Dedifferentiated amniotic fluid mesenchymal stem cell (primary cell): Measurements from ENCODE around the gene GABBR2.
"Not testable (repeated sequence)": the region's sequence is repeated elsewhere in the genome, so short reads cannot be mapped to it uniquely, and the experiment has no call there.

Experiments
- DNase-seq: peaks from one replicate; pipeline ENCODE4 v3.0.0-alpha.2; 2016; ENCODE audit errors: extremely low spot score

Gene GABBR2

DNA sequence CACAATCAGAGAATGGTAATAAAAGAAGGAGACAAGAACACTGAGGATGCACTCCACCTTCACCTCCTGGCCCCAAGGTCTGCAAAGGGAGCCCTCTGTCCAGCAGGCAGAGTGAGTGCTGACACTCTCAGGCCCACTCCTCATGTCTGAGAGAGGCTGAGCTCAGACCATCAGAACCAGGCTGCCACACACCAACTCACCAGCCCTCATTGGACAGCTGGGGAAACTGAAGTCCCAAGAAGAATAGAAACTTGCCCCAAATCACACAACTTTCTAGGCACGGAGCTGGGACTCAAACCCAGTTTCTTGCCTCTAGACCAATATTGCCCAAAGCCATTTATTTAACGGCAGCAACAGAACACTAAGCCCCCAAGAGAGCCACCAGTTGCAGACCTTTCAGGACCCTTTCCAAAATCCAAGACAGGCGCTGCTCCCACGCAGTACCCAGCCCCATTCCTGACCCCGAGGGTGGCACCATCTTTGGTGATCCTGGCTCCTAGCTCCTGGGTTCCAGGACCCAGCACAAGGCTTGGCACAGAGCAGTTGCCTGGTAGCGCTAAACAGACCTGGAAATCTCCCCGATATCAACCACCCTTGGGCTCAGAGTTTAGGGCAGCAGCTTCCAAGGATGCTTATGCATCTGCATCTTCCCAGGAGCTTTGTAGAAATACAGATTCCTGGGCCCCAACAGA is 192.4 kb downstream of the GABBR2 start:
- DNase-seq = no peak

DNA sequence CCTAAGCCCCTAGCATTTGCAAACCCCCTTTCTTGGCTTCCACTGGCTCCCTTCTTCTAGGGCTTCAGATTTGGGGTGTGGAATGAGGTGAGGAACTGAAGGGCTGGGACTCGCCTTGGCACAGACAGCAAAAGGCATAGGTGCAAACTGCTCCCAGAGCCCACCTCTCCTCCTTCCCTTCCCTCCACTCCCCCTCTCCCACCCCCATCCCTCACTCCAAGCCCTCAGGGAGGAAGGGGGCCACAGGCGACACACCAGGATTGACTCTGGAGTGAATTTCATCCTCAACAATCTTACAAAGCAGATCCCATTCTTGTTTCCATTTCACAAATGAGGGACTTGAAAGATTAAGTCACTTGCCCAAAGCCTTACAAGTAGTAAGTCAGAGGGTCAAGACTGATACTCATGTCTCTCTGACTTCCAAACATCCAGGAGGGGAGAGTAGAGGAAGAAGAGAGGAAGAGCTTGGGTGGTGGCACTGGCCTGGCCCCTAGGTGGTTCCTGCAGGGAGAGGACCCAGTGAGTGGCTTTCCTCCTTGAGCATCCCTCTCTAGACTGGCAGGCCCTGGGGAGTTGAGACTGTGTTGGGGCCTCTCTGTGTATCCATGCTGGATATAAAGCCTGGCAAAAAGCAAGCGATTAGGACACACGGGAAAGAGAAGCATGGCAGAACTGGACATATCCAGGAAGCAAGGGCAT is 193.1 kb downstream of the GABBR2 start:
- DNase-seq = no peak

DNA sequence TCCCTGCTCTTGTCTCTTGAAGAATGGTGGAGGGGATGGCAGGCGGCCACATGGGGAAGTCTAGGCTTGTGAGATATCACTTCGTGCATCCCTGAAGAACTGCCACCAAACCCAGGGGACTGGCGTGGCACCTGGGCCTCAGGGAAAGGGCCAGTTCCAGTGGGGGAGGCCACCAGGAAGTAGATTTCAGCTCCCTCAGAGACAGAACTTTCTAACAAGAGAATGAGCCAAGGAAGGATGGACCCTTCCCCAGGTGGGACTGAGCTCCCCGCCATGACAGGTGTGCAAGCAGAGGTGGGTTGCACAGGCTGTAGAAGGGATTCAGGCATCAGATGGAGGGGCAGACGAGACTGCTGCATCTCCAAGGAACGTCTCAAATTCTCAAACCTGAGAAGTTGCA is 193.9 kb downstream of the GABBR2 start:
- DNase-seq = no peak

DNA sequence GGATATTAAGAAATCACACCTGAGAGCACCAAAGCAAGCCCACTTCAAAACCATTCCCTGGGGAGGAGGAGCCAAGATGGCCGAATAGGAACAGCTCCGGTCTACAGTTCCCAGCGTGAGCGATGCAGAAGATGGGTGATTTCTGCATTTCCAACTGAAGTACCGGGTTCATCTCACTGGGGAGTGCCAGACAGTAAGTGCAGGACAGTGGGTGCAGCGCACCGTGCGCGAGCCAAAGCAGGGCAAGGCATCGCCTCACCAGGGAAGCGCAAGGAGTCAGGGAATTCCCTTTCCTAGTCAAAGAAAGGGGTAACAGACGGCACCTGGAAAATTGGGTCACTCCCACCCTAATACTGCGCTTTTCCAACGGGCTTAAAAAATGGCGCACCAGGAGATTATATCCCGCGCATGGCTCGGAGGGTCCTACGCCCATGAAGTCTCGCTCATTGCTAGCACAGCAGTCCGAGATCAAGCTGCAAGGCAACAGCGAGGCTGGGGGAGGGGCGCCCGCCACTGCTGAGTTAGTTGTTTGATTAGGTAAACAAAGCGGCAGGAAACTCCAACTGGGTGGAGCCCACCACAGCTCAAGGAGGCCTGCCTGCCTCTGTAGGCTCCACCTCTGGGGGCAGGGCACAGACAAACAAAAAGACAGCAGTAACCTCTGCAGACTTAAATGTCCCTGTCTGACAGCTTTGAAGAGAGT is 200.4 kb downstream of the GABBR2 start:
- not testable (repeated sequence) for DNase-seq

DNA sequence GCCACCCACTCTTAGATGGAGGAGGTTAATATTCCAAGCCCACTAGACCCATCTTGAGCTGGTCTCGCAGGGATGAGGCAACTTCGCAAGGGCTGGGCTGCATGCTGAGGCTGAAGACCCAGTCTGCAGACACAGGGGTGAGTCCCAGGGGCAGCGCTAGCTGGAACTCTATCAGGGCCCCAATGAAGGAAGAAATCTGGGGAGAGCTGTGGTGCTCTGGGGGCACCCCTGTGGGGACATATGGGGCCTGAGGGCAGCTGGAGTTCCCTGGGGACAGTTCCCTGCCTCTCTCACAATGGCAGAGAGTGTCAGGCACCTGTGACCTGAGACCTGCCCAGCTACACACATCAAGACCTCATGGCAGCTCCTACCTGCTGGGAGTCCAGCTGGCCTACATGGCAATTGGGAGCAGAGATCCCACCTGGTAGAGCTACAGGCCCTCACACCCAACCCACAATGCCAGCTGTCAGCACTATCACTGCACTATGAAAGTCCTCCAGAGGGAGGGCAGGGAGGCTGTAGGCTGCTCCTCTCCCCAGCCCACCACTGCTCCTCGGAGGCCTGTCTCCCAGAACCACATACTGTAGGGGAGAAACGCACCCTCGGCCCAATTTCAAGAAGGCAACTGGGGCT is 202.2 kb downstream of the GABBR2 start:
- DNase-seq = no peak

DNA sequence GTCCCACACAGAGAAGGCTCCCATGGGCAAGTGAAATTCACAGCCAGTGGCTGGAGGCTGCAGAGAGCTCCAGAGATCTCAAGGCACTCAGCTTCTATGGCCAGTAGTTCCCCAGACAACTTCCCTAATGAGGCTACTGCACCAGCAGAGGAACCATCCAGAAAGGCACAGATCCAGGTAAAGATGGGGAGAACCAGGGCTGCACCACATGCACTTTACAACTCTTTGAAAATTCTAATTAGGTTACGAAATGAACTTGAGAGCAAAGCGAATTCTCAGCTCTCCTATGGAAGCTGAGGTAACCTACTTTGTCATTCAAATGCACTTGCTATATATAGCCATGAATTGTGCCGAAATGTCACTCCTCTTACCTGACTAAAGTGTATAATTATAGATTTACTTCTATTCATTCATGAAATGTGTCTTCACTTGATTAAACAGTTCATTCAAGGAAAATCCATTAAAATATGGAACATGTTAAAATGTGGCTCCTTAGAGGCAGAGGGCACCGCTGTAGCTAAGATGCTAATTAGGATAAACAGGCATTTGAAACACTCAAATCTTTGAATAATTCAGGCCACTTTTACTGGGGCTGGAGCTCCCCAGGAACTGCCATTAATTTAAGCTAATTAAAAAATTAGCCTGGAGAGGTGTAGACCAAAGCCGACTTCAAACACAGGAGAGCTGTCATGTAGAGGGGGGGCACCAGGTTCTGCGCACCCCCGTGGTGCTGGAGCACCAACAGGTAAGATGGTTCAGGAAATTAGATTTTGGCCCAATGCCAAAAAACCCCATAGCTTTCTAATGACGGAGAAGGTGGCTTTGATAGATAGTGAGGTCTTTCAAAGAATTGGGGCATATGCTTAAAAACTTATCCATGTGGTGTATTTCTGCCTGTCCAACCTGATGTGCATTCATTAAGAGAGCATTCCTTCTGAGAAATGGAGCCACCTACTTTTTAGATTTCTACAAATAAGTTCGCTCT is 204.1 kb downstream of the GABBR2 start:
- no peak for DNase-seq

DNA sequence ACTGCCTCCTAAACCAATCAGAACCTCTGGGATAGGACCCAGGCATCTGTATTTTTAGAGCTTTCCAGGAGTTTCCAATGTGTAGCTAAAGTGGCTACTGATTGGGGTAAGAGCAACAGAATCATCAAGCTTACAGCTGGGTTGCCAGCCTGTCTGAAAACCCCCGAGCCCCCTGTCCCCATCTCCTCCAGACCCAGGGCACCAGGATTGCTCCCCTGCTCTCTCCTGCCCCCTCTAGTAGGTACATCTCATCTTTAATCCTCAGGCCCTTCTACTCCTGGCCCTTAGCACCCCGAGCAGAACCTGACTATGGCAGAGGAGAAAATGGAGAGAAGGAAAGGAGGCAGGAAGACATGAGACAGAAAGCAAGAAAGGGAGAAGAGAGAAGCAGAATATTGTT is 204.9 kb downstream of the GABBR2 start:
- DNase-seq = no peak

DNA sequence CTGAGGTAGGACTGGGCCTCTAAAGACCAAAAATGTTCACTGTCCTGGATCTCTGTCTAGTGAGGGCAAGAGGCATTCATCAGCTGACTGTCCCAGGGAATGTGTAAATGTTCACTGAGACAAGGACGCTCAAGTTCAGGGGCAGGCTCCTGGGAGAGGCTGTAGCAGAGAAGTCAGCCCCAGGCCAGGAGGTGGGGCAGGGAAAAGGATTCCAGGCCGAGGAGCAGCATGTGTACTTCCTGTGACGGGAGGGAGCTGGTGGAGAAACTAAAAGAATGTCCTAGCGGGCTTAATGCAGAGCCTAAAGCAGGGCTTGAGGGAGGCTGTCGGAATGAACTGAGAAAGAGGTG is 205.8 kb downstream of the GABBR2 start:
- peak; percentile 50 for DNase-seq

DNA sequence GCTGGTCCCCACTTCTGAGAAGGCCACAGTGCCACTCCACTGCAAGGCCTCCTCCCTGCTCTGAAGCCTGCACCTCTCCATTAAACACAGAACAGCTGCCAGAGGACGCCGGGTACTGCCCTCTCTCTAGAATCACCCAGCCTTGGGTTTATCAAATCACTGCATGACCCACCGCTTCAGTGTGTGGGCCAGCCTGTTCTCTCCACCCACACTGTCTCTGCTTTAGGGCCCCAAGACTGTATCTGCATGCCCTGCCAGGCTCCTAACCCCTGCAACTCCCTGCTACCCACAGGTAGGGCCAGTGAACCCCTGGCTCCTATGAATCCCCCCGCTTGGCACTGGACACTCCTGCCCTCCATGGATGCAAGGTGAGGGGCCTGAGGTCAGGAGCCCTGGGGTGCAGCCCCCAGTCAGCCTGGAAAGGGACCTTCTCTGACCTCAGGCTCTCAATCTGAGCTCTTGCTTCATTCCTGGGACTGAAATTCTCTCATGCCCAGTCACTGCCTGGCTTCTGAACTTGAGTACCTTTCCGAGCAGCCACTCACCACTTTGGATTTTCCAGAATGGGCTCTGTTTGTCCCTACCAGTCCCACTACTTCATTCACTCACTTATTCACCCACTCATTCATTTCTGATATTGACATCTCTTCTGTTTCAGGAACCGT is 206.3 kb downstream of the GABBR2 start:
- DNase-seq = no peak

DNA sequence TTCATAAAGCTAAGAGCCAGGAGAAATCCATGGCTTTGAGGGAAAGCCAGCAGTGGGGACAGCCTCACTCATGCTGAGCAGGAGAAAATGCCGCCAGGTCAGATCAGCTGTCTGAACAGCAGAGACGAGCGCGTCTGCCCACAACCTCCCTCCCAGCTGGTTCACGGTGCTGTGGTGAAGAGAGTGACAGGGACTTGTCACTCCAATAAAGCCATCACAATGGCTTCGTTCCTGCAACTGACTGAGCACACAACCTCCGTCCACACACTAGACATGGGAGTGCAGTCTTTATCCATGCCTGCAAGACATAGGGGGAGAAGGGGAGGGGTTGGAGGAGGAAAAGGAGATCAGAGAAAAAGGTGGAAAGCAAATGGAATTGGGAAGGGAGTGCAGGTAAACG is 206.9 kb downstream of the GABBR2 start:
- no peak for DNase-seq

DNA sequence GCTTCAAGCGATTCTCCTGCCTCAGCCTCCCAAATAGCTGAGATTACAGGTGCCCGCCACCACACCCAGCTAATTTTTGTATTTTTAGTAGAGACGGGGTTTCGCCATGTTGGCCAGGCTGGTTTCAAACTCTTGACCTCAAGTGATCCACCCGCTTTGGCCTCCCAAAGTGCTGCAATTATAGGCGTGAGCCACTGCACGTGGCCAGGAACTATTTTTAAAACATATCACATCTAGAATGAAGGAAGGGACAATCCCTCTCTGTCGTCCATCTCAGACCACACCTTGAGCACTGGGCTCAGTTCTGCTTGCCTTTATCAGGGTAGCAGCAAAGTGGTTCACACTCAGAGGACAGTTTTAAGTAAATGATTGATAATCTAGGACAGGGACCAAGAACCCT is 207.5 kb downstream of the GABBR2 start:
- not testable (repeated sequence) for DNase-seq

DNA sequence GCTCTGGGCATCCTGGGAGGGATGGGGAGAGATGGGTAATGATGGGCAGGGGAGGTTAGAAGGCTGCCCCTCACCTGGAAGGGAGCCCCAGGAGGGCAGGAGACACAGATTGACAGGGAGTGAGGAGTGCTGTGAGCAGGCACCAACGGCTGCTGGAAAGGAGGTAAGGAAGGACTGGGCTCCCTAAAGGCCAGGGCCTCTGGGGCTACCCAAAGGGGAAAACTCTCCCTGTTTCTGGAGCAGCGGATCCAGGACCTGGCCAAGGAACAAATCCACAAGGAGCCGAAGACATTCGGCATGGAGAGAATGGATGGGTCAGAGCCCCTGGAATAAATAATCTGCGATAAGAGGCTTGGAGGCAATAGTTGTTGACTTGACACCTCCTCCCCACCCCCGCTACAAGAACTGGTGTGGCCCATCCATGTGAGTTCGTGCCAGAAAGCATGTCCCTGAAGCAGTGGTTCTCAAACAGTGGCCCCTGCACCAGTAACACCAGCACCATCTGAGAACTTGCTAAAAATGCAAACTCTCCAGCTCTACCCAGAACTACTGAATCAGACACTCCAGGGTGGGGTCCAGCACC is 208.3 kb downstream of the GABBR2 start:
- DNase-seq = no peak

DNA sequence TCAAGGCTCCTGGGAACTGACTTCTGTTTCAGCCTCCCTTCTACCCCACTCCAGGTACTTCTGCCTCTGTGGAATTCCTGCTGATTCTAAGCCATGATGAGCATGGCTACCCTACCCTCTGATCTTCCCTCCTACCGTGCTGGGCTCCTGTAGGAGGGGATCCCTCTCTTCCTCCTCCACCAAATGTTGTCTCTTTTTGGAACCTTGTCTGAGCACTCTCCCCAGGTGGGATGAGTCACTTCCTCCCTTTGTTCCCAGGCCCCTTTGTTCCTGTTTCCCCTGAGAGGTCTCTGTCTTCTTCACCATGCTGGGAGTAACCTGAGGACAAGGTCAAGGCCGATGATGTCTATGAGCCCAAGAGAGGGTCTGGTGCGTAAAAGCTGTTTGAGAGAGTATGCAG is 213.2 kb downstream of the GABBR2 start:
- no peak for DNase-seq

DNA sequence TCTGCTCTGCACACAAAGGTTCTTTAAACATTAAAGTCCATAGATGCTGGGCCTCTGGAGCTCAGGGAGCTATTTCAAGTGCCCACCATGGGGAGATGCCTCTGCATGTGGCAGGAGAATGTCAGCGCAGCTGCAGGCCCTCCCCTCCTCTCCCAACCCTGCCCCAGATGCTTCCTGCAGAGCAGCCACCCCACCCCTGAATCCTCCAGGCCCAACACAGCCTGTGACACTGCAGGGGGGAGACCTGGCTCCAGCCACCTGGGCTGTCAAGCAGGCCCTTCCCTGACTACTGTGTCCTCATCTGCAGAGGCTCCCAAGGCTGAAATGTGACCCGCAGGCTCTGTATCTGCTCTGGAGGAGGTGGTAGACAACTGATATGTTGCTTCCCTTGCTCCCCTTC is 213.9 kb downstream of the GABBR2 start:
- DNase-seq = no peak

DNA sequence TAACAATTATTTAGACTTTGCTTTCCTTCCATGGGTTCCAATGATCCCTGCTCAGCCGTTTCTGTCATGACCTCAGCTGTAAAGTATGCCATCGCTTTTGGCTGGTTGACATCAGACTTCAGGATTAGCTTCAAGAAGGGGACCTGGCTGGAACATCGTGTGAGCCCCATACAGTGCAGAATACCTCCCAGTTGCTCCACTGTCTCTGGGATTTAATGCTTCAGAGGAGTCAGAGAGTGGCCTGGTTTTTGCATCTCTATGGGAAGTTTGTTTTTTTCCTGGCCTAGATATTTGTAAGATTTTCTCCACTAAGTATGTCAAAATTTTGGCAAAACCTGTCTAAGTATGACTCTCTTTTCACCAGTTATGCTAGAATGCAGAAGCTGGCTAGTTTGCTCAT is 216.9 kb downstream of the GABBR2 start:
- DNase-seq = peak; percentile 59

DNA sequence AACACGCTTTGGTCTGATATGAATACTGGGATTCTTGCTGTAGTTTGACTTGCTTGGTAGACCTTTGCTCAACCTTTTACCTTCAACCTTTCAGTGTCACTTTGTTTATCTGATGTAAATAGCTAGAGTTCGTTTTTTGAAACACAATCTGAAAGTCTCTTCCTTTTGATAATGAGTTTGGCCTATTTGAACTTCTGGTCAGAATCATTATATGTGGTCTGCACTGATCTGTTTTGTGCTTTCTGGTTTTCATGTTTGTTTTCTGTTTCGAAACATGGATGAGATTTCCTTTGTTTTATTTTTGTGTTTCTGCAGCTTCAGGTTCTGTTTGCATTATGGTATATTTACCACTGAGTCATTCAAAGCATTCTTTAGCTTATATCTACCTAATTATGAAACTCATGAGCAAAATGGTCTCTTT is 217.5 kb downstream of the GABBR2 start:
- no peak for DNase-seq

DNA sequence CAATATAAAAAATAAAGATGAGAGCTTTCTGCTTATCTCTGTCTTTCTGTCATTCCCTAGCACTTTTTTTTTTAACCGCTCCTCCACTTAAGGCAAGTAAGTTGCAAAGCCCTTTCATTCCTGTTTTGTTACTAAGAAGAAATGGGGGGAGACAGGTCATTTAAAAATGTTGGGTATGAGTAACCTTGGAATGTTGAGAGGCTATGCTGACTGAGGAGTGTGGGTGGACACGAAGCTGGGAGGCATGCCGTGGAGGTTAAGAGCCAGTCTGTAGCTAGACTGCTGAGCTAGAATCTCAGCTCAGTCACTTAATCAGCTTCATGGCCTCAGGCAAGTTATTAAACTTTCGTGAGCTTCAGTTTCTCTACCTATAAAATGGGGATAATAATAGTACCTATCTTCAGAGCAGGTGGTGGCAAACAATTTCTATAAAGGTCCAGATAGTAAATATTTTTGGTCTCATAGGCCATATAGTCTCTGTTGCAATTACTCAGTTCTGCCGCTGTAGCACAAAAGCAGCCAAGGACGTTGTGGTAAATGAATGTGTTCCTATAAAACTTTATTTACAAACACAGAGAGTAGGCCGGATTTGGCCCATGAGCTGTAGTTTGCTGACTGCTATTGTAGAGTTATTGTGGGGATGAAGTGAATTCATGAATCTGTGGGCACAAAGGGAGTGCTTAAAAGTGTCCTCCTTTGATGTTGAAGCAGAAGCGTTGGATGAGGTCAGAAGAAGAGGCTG is 220.0 kb downstream of the GABBR2 start:
- DNase-seq = peak; percentile 90

DNA sequence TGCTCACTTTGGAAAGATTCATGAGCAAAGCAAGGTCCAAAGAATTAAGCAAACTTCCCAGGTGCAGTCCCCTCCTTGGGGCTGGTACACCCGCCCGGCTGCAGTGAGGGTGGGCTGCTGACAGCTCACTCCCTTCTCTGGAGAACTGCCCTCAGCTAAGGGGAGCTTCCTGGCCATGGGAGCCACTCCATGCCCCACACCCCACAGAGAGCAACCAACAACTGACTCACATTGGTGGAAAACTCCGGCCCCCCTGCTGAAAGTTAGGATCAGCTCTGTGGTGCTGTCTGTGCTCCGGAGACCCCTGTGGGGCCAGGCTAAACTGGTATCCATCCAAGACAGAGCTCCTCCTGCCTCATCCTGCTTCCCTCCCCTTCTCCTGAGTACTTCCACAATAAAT is 223.0 kb downstream of the GABBR2 start:
- DNase-seq = no peak

DNA sequence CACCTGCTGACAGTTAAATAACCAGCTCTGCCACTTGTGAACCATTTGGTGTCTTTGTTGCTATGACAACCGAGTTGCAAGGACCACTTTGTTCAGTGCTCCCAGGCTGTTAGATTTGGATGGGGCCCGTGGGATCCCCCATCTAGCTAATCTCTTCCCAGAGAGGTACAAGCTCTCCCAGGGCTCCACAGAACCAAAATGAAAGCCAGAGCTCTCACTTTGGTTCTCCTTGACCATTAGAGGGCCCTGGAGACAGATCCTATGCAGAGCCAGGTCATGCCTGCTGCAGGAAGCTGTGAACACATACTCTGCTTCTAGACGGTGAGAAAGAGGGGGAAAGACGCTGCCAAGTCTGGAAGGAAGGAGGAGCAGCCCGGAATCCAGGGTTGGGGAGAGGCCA is 224.6 kb downstream of the GABBR2 start:
- DNase-seq = no peak

DNA sequence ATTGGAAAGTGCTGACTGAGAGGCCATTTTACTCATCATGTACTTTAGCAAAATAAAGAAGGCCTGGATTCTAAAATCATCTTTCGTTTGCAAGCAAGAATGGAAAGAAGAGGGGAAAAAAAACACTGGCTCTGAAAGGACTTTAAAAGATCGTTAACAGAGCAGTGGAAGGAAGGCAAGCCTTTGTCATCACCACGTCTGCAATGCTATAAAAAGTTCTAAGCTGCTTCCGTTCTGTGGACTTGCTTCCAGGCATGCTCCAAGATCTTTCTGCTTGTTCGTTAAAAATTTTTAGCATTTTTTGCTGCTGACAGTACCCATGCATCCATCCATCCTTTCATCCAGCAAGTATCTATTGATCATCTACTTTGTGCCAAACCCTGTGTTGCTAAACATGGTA is 226.5 kb downstream of the GABBR2 start:
- DNase-seq = no peak
